IMR-90 (cell line): Measurements from ENCODE around the gene MSH3. TPM values are rescaled to one million over a fixed set of nuclear protein-coding genes. Genes with fewer than 3 reads are reported as not detected.
A peak's percentile ranks its signal among the peaks of the same experiment; 100 is the strongest.

Experiments
- ATAC-seq: fragments of 200-7000 bp; cut with Tn5 transposase; 2 replicates; pipeline ENCODE4 v1.9.1; 2020; ENCODE audit warnings: low read depth, mild to moderate bottlenecking, moderate library complexity
- BruUV-seq: library from RNA; stranded (reverse); fragments of 400-500 nt; replicated peaks from 2 replicates; lab custom pipeline; 2021; lab: Mats Ljungman, UMichigan
- CTCF ChIA-PET: fragments of 300-600 bp; formaldehyde crosslinking; extraction: SDS; loops from one replicate; lab custom pipeline; 2021; ENCODE audit warnings: antibody characterized with exemption; lab: Yijun Ruan, JAX
- POLR2A ChIA-PET: fragments of 300-600 bp; sonication (Branson Sonifier 250); formaldehyde crosslinking; loops from one replicate; lab custom pipeline; 2022; ENCODE audit warnings: antibody characterized with exemption; ENCODE audit not compliant: unreplicated experiment; lab: Charles Lee
- DNase-seq: peaks from one replicate; pipeline ENCODE4 v3.0.0; 2013
- H2AFZ ChIP-seq: replicated peaks from 2 replicates; pipeline ENCODE3; 2013; ENCODE audit warnings: low read length, mild to moderate bottlenecking; ENCODE audit not compliant: poor library complexity
- H2AK5ac ChIP-seq: 2 replicates; pipeline ENCODE4 v1.6.1; 2013; ENCODE audit warnings: low read depth, low read length, inconsistent platforms
- H2AK9ac ChIP-seq: replicated peaks from 2 replicates; pipeline ENCODE3; 2013; ENCODE audit warnings: mild to moderate bottlenecking, low read depth, low read length, moderate library complexity; ENCODE audit not compliant: poor library complexity
- H2BK120ac ChIP-seq: 2 replicates; pipeline ENCODE4 v1.6.1; 2013; ENCODE audit warnings: low read depth, low read length, inconsistent platforms
- H2BK15ac ChIP-seq: 3 replicates; pipeline ENCODE4 v1.6.1; 2013; ENCODE audit warnings: low read depth, low read length, inconsistent platforms
- H2BK20ac ChIP-seq: 2 replicates; pipeline ENCODE4 v1.6.1; 2013; ENCODE audit warnings: low read depth, mild to moderate bottlenecking, inconsistent platforms, low read length, moderate library complexity
- H2BK5ac ChIP-seq: 2 replicates; pipeline ENCODE4 v1.6.1; 2013; ENCODE audit warnings: mild to moderate bottlenecking, low read depth, low read length, inconsistent platforms; ENCODE audit not compliant: poor library complexity, severe bottlenecking
- H3K14ac ChIP-seq: replicated peaks from 2 replicates; pipeline ENCODE4 v1.6.1; 2013; ENCODE audit warnings: low read depth, low read length, inconsistent platforms
- H3K18ac ChIP-seq: 2 replicates; pipeline ENCODE4 v1.6.1; 2013; ENCODE audit warnings: low read depth, low read length, control low read depth
- H3K23ac ChIP-seq: 2 replicates; pipeline ENCODE4 v1.6.1; 2013; ENCODE audit warnings: low read depth, low read length, inconsistent platforms
- H3K27ac ChIP-seq: 2 replicates; pipeline ENCODE4 v1.5.1; 2013; ENCODE audit warnings: mild to moderate bottlenecking, control low read depth, low read length; ENCODE audit not compliant: insufficient read depth
- H3K27me3 ChIP-seq: 2 replicates; pipeline ENCODE4 v1.6.1; 2013; ENCODE audit warnings: low read length; ENCODE audit not compliant: control insufficient read depth, insufficient read depth
- H3K36me3 ChIP-seq: 2 replicates; pipeline ENCODE4 v1.6.1; 2013; ENCODE audit warnings: low read length, mixed read lengths; ENCODE audit not compliant: control insufficient read depth, insufficient read depth
- H3K4ac ChIP-seq: 2 replicates; pipeline ENCODE4 v1.6.1; 2013; ENCODE audit warnings: low read depth, low read length, inconsistent platforms
- H3K4me1 ChIP-seq: 2 replicates; pipeline ENCODE4 v1.6.1; 2013; ENCODE audit warnings: low read length, mixed read lengths; ENCODE audit not compliant: control insufficient read depth, insufficient read depth
- H3K4me2 ChIP-seq: 2 replicates; pipeline ENCODE4 v1.6.1; 2013; ENCODE audit warnings: low read depth, mild to moderate bottlenecking, control low read depth, low read length, moderate library complexity
- H3K4me3 ChIP-seq: 2 replicates; pipeline ENCODE4 v1.5.1; 2013; ENCODE audit warnings: low read depth, mild to moderate bottlenecking, control low read depth, low read length, moderate library complexity; ENCODE audit not compliant: insufficient read depth
- H3K56ac ChIP-seq: 2 replicates; pipeline ENCODE4 v1.6.1; 2013; ENCODE audit warnings: low read length, inconsistent platforms; ENCODE audit not compliant: insufficient read depth; ENCODE audit errors: extremely low read depth
- H3K79me1 ChIP-seq, 2 experiments: 2 replicates each; pipeline ENCODE4 v1.6.1; 2013; ENCODE audit warnings: low read length in 2 of 2, inconsistent platforms in 1 of 2, low read depth in 1 of 2
- H3K9ac ChIP-seq: 2 replicates; pipeline ENCODE4 v1.6.1; 2013; ENCODE audit warnings: low read depth, low read length, control low read depth
- H3K9me1 ChIP-seq: 2 replicates; pipeline ENCODE4 v1.6.1; 2013; ENCODE audit warnings: low read length, inconsistent platforms; ENCODE audit not compliant: insufficient read depth
- H3K9me3 ChIP-seq: 2 replicates; pipeline ENCODE4 v1.6.1; 2013; ENCODE audit warnings: low read length; ENCODE audit not compliant: control insufficient read depth, insufficient read depth
- H4K20me1 ChIP-seq: 2 replicates; pipeline ENCODE4 v1.6.1; 2013; ENCODE audit warnings: low read length, inconsistent platforms; ENCODE audit not compliant: insufficient read depth
- H4K5ac ChIP-seq: 2 replicates; pipeline ENCODE4 v1.6.1; 2013; ENCODE audit warnings: mild to moderate bottlenecking, low read depth, low read length, control low read depth
- H4K8ac ChIP-seq, 2 experiments: 2 replicates each; pipeline ENCODE4 v1.6.1; 2013; ENCODE audit warnings: low read depth in 2 of 2, low read length in 2 of 2, control low read depth in 1 of 2, inconsistent platforms in 1 of 2
- H4K91ac ChIP-seq: 2 replicates; pipeline ENCODE4 v1.6.1; 2013; ENCODE audit warnings: low read depth, low read length, inconsistent platforms; ENCODE audit not compliant: insufficient read depth
- CHD1 ChIP-seq: IDR thresholded peaks from 2 replicates; pipeline ENCODE4 v1.6.1; 2012; ENCODE audit warnings: low read depth, low read length, improper control_type of control experiment
- CTCF ChIP-seq: conservative IDR thresholded peaks from 2 replicates; pipeline ENCODE4 v1.5.1; 2012; ENCODE audit warnings: mild to moderate bottlenecking, low read depth, low read length, improper control_type of control experiment
- MAFK ChIP-seq: IDR thresholded peaks from 2 replicates; pipeline ENCODE4 v1.6.1; 2012; ENCODE audit warnings: low read depth, low read length, improper control_type of control experiment
- MXI1 ChIP-seq: IDR thresholded peaks from 2 replicates; pipeline ENCODE4 v1.6.1; 2012; ENCODE audit warnings: low read depth, mild to moderate bottlenecking, low read length, moderate library complexity, borderline replicate concordance
- RAD21 ChIP-seq: IDR thresholded peaks from 2 replicates; pipeline ENCODE4 v1.6.1; 2012; ENCODE audit warnings: low read length, improper control_type of control experiment
- RCOR1 ChIP-seq: IDR thresholded peaks from 2 replicates; pipeline ENCODE4 v1.6.1; 2012; ENCODE audit warnings: mild to moderate bottlenecking, low read length, improper control_type of control experiment; ENCODE audit not compliant: insufficient replicate concordance
- RFX5 ChIP-seq: IDR thresholded peaks from 2 replicates; pipeline ENCODE4 v1.8.0; 2012; ENCODE audit warnings: low read depth, mild to moderate bottlenecking, low read length, moderate library complexity
- SMC3 ChIP-seq: fragments of 150-350 bp; IDR thresholded peaks from 2 replicates; pipeline ENCODE4 v1.6.1; 2016; ENCODE audit warnings: low read depth, mild to moderate bottlenecking, antibody characterized with exemption, low read length, moderate library complexity
- dilution Hi-C: fragments of 300-500 bp; cut with HindIII; formaldehyde crosslinking; loops from one replicate; pipeline ENCODE4 v1.14.3; 2018; ENCODE audit warnings: low sequenced_read_pairs; ENCODE audit not compliant: unreplicated experiment
- in situ Hi-C: fragments of 300-500 bp; cut with MboI; formaldehyde crosslinking; loops from 3 replicates; pipeline ENCODE4 v1.14.3; 2019; ENCODE audit warnings: low sequenced_read_pairs, inconsistent platforms, mixed read lengths
- intact Hi-C: fragments of 100-400 bp; cut with micrococcal nuclease; formaldehyde crosslinking; loops from 2 replicates; pipeline ENCODE4 v1.10.0; 2022
- polyA plus RNA-seq, 3 experiments: library from polyadenylated mRNA; depleted of rRNA; stranded (reverse); fragments of >200 nt; gene quantifications; 2 replicates each; pipeline ENCODE4 v1.2.3, GENCODE V29; 2012; ENCODE audit warnings: low replicate concordance in 1 of 3
- total RNA-seq: library from RNA; depleted of rRNA; stranded (reverse); fragments of >200 nt; gene quantifications from 2 replicates; pipeline ENCODE4 v1.2.3, GENCODE V29; 2012

The MSH3 gene
- total and polyA plus RNA-seq, 2 of the 4 experiments (the other 2 are of a cell fraction) = 4.6 to 13.3 TPM

- POLR2A ChIA-PET = no interaction called here
- Histone ChIP-seq H3K4me2 (no peak overlapping the region), H2AK5ac (no peak overlapping the region), H3K4me3 (no peak overlapping the region), H2AFZ (no peak overlapping the region), H3K23ac (no peak overlapping the region), H2BK15ac (no peak overlapping the region), H2BK20ac (no peak overlapping the region), H2AK9ac (no peak overlapping the region), H3K56ac (no peak overlapping the region), H3K14ac (no peak overlapping the region), H2BK5ac (no peak overlapping the region), H3K27ac (no peak overlapping the region), H3K4me1 (peaks cover 2% of the 10 kb centered on the region; the same call in 1 of the 2 replicates), H3K4ac (no peak overlapping the region), H3K79me1 (peaks cover 7 to 18% of the 10 kb centered on the region in 2 experiments), H3K27me3 (no peaks in the 10 kb centered on the region), H3K9me3 (no peaks in the 10 kb centered on the region), H4K91ac (no peak overlapping the region), H2BK120ac (no peak overlapping the region), H3K9me1 (no peaks in the 10 kb centered on the region), H4K20me1 (no peaks in the 10 kb centered on the region), H3K18ac (no peak overlapping the region), H3K9ac (no peak overlapping the region), H4K5ac (no peak overlapping the region), H3K36me3 (no peaks in the 10 kb centered on the region), H4K8ac (no peak overlapping the region)
- CTCF ChIA-PET = interaction anchor here (1.0 kb wide), 1 partner anchor 15 kb away, joined by 3 read pairs; no protein-coding TSS in a partner anchor
- intact Hi-C loops (loop anchor here (1.0 to 2.0 kb wide), 3 partner anchors 274 to 614 kb away; partner anchors contain the start of genes RASGRF2 and ZCCHC9), in situ Hi-C loops (loop anchor here (10.0 kb wide), 2 partner anchors 508 to 608 kb away; no protein-coding TSS in a partner anchor), dilution Hi-C loops (no loop called here)
- DNase-seq (peak; percentile 36), ATAC-seq (peak; percentile 44; the same call in 1 of the 2 replicates)
- BruUV-seq = no TSS peak
- TF ChIP-seq RCOR1 = no peak
- no peak for TF ChIP-seq MXI1
- TF ChIP-seq RAD21 = peak; percentile 60
- TF ChIP-seq CTCF = peak; percentile 58
- TF ChIP-seq CHD1 = no peak
- peak; percentile 59 for TF ChIP-seq SMC3
- TF ChIP-seq RFX5 = no peak
- no peak for TF ChIP-seq MAFK
Measured at GRCh38 chr5:80686757-80687156, 32.3 kb downstream of the MSH3 start.
